Calu3 (cell line): Measurements from ENCODE around the gene FHIT. TPM values are rescaled to one million over a fixed set of nuclear protein-coding genes. Genes with fewer than 3 reads are reported as not detected.

Experiments
- BruUV-seq: library from RNA; stranded (reverse); fragments of 400-500 nt; replicated peaks from 2 replicates; lab custom pipeline; 2021; lab: Mats Ljungman, UMichigan
- CTCF ChIA-PET: fragments of 300-600 bp; sonication (Branson Sonifier 250); formaldehyde crosslinking; loops from one replicate; lab custom pipeline; 2022; ENCODE audit warnings: antibody characterized with exemption; lab: Charles Lee
- DNase-seq: peaks from one replicate; pipeline ENCODE4 v3.0.0; 2022
- H3K27ac Mint-ChIP-seq: one replicate; pipeline ENCODE4 v1.8.0; 2022; ENCODE audit warnings: mixed read lengths; ENCODE audit not compliant: unreplicated experiment
- H3K27me3 Mint-ChIP-seq: one replicate; pipeline ENCODE4 v1.8.0; 2022; ENCODE audit warnings: mixed read lengths; ENCODE audit not compliant: unreplicated experiment
- H3K36me3 Mint-ChIP-seq: one replicate; pipeline ENCODE4 v1.8.0; 2022; ENCODE audit warnings: mild to moderate bottlenecking, moderate library complexity, mixed read lengths; ENCODE audit not compliant: insufficient read depth, unreplicated experiment
- H3K4me1 Mint-ChIP-seq: one replicate; pipeline ENCODE4 v1.8.0; 2022; ENCODE audit warnings: mild to moderate bottlenecking, low read depth, mixed read lengths; ENCODE audit not compliant: unreplicated experiment
- H3K4me3 Mint-ChIP-seq: one replicate; pipeline ENCODE4 v1.8.0; 2022; ENCODE audit warnings: mild to moderate bottlenecking, low read depth, moderate library complexity, mixed read lengths; ENCODE audit not compliant: unreplicated experiment
- H3K9me3 Mint-ChIP-seq: one replicate; pipeline ENCODE4 v1.8.0; 2022; ENCODE audit warnings: low read depth, mixed read lengths; ENCODE audit not compliant: unreplicated experiment
- intact Hi-C: fragments of 100-400 bp; cut with micrococcal nuclease; formaldehyde crosslinking; loops from one replicate; pipeline ENCODE4 v1.10.0; 2022; ENCODE audit not compliant: unreplicated experiment
- total RNA-seq: library from RNA; stranded (reverse); gene quantifications from 2 replicates; pipeline ENCODE4 v1.2.3, GENCODE V29; 2022
- TF ChIP-seq, protein P1 (sequence below): fragments of 200-600 bp; IDR thresholded peaks from one replicate; pipeline ENCODE4 v1.8.0; 2022; ENCODE audit warnings: antibody characterized with exemption; ENCODE audit not compliant: unreplicated experiment

FHIT gene
- total RNA-seq, 1 experiment from 2014 or later = 6.2 TPM

DNA sequence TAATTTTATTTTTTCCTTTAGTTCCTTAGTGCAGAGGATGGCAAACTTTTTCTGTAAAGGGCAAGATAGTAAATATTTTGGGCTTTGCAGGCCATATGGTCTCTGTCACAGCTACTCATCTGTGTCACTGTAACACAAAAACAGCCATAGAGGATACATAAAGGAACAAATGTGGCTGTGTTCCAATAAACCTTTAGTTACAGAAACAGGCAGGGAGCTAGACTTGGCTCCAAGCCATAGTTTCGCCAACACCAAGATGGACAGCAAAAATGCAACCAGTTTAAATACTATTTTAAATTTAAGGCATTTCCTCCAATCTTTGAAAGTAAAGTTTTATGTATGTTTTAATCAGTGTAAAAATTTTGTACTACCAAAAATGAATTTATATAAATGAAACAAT, 753.4 kb downstream of the FHIT start:
- Mint-ChIP-seq H3K9me3 (peaks cover 4% of the 10 kb centered on the region), H3K27me3 (no peaks in the 10 kb centered on the region), H3K4me3 (no peak overlapping the region), H3K27ac (no peak overlapping the region), H3K4me1 (no peaks in the 10 kb centered on the region), H3K36me3 (no peaks in the 10 kb centered on the region)
- no TSS peak for BruUV-seq
- intact Hi-C loops = loop anchor here (1.0 kb wide), 1 partner anchor 17 kb away; no protein-coding TSS in a partner anchor
- DNase-seq = no peak
- TF ChIP-seq, protein P1, sequence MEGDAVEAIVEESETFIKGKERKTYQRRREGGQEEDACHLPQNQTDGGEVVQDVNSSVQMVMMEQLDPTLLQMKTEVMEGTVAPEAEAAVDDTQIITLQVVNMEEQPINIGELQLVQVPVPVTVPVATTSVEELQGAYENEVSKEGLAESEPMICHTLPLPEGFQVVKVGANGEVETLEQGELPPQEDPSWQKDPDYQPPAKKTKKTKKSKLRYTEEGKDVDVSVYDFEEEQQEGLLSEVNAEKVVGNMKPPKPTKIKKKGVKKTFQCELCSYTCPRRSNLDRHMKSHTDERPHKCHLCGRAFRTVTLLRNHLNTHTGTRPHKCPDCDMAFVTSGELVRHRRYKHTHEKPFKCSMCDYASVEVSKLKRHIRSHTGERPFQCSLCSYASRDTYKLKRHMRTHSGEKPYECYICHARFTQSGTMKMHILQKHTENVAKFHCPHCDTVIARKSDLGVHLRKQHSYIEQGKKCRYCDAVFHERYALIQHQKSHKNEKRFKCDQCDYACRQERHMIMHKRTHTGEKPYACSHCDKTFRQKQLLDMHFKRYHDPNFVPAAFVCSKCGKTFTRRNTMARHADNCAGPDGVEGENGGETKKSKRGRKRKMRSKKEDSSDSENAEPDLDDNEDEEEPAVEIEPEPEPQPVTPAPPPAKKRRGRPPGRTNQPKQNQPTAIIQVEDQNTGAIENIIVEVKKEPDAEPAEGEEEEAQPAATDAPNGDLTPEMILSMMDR = no peak
- CTCF ChIA-PET = no interaction called here

DNA sequence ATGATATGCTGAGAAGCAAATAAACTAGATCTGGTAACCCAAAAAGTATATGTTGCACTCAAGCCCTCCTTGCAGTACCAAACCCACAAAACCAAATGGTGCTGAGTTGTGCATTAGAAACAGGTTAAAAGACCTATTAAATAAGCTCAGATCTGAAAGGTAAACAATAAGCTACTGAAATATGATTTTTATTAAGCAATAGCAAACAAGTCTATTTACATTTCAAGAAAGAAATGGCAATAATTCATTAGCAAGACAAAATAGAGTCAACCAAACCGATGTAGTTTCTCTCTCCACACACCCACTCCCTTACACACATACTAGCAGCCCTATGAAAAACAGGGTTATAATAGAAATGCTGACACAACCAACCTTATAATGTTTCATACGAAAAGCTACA, 760.3 kb downstream of the FHIT start:
- BruUV-seq = no TSS peak
- intact Hi-C loops = no loop called here
- Mint-ChIP-seq H3K4me3 (no peak overlapping the region), H3K9me3 (peaks cover 4% of the 10 kb centered on the region), H3K27ac (no peak overlapping the region), H3K4me1 (no peaks in the 10 kb centered on the region), H3K27me3 (no peaks in the 10 kb centered on the region), H3K36me3 (no peaks in the 10 kb centered on the region)
- CTCF ChIA-PET = no interaction called here
- DNase-seq = no peak
- TF ChIP-seq, protein P1 = no peak

DNA sequence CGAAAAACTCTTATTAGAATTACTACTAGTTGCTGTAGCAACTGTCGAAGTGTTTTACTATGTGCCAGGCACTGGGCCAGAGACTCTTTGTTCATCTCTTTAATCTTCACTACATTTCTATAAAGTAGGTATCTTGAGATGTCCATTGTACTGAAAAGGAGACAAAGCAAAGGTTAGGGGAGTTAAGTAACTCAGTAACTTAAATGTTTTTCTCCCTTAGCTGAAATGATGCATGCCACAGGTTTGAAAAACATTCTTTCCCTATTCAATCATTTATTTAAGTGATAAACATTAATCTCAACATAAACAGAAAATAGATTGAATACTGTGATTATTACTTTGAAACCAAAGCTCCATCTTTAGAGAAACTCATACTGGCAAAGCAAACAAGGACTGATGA, 776.2 kb downstream of the FHIT start:
- Mint-ChIP-seq H3K4me1 (no peaks in the 10 kb centered on the region), H3K27ac (no peak overlapping the region), H3K9me3 (peaks cover 6% of the 10 kb centered on the region), H3K36me3 (no peaks in the 10 kb centered on the region), H3K4me3 (no peak overlapping the region), H3K27me3 (no peaks in the 10 kb centered on the region)
- no TSS peak for BruUV-seq
- CTCF ChIA-PET = no interaction called here
- no peak for DNase-seq
- intact Hi-C loops = no loop called here
- TF ChIP-seq, protein P1 = no peak

DNA sequence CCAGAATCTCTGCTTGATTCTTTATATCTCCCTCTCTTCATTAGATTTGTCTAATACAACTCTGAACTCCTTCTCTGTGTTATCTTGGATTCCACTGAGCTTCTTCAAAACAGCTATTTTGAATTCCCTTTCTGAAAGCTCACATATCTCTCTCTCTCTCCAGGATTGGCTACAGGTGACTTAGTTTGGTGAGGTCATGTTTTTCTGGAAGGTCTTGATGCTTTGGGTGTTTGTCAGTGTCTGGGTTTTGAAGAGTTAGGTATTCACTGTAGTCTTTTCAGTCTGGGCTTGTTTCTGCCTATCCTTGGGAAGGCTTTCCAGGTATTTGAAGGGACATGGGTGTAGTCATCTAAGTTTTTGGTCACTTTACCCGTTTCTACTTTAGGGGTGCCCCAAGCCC, 781.8 kb downstream of the FHIT start:
- no peaks in the 10 kb centered on the region for H3K4me1 Mint-ChIP-seq

More for the DNA sequence above, 781.8 kb downstream of the FHIT start:
- Mint-ChIP-seq H3K4me3 (no peak overlapping the region), H3K36me3 (no peaks in the 10 kb centered on the region), H3K27ac (no peak overlapping the region), H3K9me3 (peaks cover 16% of the 10 kb centered on the region), H3K27me3 (no peaks in the 10 kb centered on the region)
- intact Hi-C loops = no loop called here
- CTCF ChIA-PET = no interaction called here
- no TSS peak for BruUV-seq
- TF ChIP-seq, protein P1 = no peak
- DNase-seq = no peak
